Pancreas (tissue), 10 donors: ENCODE results near the gene ZFAND3. TPM values are rescaled to one million over a fixed set of nuclear protein-coding genes. Genes with fewer than 3 reads are reported as not detected.

ENCODE experiments used
- ATAC-seq, 4 donors: fragments of 200-7000 bp; cut with Tn5 transposase; one replicate each; pipeline versions ENCODE4 v1.8.0 to v1.9.1; 2020; ENCODE audit warnings: mild to moderate bottlenecking in 4 of 4, moderate library complexity in 4 of 4
- DNase-seq, 6 donors: peaks; one replicate each; pipeline ENCODE4 v3.0.0-alpha.2; 2020
- FAIRE-seq: peaks from 2 replicates; lab custom pipeline; 2012; peaks lifted over from hg19 to GRCh38; lab: Jason Lieb, UNC
- H3K27ac ChIP-seq, 4 donors: fragments of 200-600 bp; sonication (generic); 1 replicate in 3 of 4; 2 replicates in 1 of 4; pipeline versions ENCODE4 v1.5.0 to v1.8.0; 2020
- H3K27me3 ChIP-seq, 4 donors: fragments of 200-600 bp; one replicate each; pipeline ENCODE4 v1.8.0; 2021
- H3K36me3 ChIP-seq, 3 donors: fragments of 200-600 bp; sonication (generic) in 1 of 3; one replicate each; pipeline versions ENCODE4 v1.5.0 to v1.8.0; 2020 to 2021
- H3K4me1 ChIP-seq, 3 donors: fragments of 200-600 bp; one replicate each; pipeline ENCODE4 v1.8.0; 2021
- H3K4me3 ChIP-seq, 4 donors: fragments of 200-600 bp; sonication (generic) in 2 of 4; one replicate each; pipeline versions ENCODE4 v1.5.0 to v1.8.0; 2020 to 2021
- H3K9me3 ChIP-seq, 4 donors: fragments of 200-600 bp; one replicate each; pipeline ENCODE4 v1.8.0; 2021
- WGBS, 2 donors: extraction: QIAGEN DNeasy Blood & Tissue Kit; methylation state at CpG; one replicate each; pipeline ENCODE4 v1.1.7; 2013; 5-methylcytosine and 5-hydroxymethylcytosine counted together
- intact Hi-C, 3 donors: fragments of 100-400 bp; cut with DNase I; formaldehyde crosslinking; loops; one replicate each; pipeline versions ENCODE4 v1.11.1 to v1.14.2; 2022
- polyA plus RNA-seq, 2 donors: library from polyadenylated mRNA; stranded (reverse); fragments of 200-250 nt; gene quantifications; one replicate each; pipeline ENCODE4 v1.2.3, GENCODE V29; 2013
- total RNA-seq, 6 donors: library from RNA; stranded (reverse); fragmentation: NEBNext Ultra II Directional in 4 of 6; extraction: Animal tissue kit (Norgen Biotek cat#: 25700) in 4 of 6; gene quantifications; one replicate each; pipeline versions ENCODE4 v1.2.1 to v1.2.4, GENCODE V29; 2021 to 2023
- TF ChIP-seq, protein P1 (sequence below), 4 donors: fragments of 200-600 bp; sonication (generic) in 3 of 4; IDR thresholded peaks; one replicate each; pipeline versions ENCODE4 v1.5.0 to v1.8.0; 2021; ENCODE audit warnings: antibody characterized with exemption in 4 of 4
- donor health status: healthy with polysubstance abuse.
- donor health status: DM: no; HTN: no; CAD: no; lungs with moderate emphysema.
- donor health status: DM: no; HTN: no; CAD: no.
- donor health status: control.
- donor health status: control.
- donor health status: Bipolar disorder and iron deficiency.
- donor health status: DM: yes; HTN: yes; CAD: no.
- donor health status: DM: no; HTN: no; CAD: no.
- donor health status: DM: no; HTN: no; CAD: no.
- donor health status: DM: yes; HTN: yes; CAD: no.

Gene ZFAND3
- total and polyA plus RNA-seq, 8 donors, result 13.1 to 49.8 (median 31.8) TPM

DNA sequence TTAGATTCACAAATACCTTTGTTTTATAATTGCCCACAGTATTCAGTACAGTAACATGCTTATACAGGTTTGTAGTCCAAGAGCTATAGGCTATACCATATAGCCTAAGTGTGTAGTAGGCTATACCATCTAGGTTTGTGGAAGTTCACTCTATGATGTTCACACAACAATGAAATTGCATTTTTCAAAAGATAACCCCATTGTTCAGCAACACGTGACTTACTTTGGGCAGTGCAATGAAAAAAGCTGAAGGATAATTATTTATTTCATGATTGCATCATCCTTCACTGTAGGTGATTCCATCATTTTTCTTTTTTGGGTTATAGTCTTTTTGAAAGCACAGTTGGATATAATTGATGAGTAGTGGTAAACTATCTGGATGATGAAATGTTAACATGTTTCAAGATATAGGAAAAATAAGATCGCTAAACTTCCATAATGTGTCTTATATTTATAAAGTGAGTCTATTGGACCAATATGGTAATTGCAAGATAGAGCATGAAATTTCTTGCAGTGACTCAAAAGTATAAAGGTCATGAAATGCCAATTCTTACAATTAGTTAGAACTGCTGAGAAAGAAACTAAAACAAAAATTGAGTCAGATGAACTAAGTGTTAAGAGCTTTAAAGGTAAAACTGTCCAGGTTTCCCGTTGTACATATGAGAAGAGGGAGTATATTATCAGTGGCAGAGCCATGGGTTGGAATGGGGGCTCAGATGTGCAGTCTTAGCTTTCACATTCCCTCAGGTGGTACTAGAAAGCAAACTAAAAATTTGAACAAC is 164.4 kb downstream of the ZFAND3 start:
- DNase-seq (no peak), FAIRE-seq (no peak), ATAC-seq (no peak)
- no peaks in the 10 kb centered on the region for H3K36me3 ChIP-seq
- TF ChIP-seq, protein P1, sequence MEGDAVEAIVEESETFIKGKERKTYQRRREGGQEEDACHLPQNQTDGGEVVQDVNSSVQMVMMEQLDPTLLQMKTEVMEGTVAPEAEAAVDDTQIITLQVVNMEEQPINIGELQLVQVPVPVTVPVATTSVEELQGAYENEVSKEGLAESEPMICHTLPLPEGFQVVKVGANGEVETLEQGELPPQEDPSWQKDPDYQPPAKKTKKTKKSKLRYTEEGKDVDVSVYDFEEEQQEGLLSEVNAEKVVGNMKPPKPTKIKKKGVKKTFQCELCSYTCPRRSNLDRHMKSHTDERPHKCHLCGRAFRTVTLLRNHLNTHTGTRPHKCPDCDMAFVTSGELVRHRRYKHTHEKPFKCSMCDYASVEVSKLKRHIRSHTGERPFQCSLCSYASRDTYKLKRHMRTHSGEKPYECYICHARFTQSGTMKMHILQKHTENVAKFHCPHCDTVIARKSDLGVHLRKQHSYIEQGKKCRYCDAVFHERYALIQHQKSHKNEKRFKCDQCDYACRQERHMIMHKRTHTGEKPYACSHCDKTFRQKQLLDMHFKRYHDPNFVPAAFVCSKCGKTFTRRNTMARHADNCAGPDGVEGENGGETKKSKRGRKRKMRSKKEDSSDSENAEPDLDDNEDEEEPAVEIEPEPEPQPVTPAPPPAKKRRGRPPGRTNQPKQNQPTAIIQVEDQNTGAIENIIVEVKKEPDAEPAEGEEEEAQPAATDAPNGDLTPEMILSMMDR (IDR thresholded peaks at IDR 0.05), result no peak
- no peak overlapping the region for H3K4me3 ChIP-seq
- H3K27me3 ChIP-seq, result no peaks in the 10 kb centered on the region
- H3K4me1 ChIP-seq, result peaks cover 17 to 43% (median 40%) of the 10 kb centered on the region in 3 donors
- no peak overlapping the region for H3K27ac ChIP-seq
- intact Hi-C loops, result no loop called here
- 91 to 92% methylated on average over 3 of the region's 3 CpGs for WGBS, 2 donors
- no peaks in the 10 kb centered on the region for H3K9me3 ChIP-seq

DNA sequence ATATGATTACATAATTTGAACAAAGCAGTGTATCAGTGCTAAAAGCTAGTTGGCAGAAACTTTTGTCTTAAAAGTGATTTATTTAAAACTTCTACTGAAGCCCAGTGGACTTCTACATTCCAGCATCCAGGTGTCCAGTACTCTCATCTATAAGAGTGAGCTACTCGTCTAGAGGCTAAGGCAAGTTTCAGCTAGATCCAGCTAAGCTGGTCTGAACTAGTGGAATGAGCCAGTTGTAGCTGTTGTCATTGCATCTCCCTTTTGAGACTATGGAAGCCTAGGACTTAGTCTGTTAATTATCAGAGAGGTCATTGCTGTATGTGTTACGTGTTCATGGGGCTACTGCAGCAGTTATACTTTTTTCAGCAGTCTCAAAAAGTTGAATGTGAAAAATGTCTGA is 165.1 kb downstream of the ZFAND3 start:
- no peak for ATAC-seq
- H3K27ac ChIP-seq, result no peak overlapping the region
- TF ChIP-seq, protein P1 (IDR thresholded peaks at IDR 0.05), result no peak
- intact Hi-C loops, result no loop called here
- WGBS, 2 donors, result 97 to 98% methylated on average over 2 of the region's 2 CpGs
- no peak for DNase-seq
- H3K27me3 ChIP-seq, result no peaks in the 10 kb centered on the region
- no peaks in the 10 kb centered on the region for H3K9me3 ChIP-seq
- peaks cover 17 to 43% (median 35%) of the 10 kb centered on the region in 3 donors for H3K4me1 ChIP-seq
- no peak overlapping the region for H3K4me3 ChIP-seq
- no peaks in the 10 kb centered on the region for H3K36me3 ChIP-seq
- FAIRE-seq, result no peak

DNA sequence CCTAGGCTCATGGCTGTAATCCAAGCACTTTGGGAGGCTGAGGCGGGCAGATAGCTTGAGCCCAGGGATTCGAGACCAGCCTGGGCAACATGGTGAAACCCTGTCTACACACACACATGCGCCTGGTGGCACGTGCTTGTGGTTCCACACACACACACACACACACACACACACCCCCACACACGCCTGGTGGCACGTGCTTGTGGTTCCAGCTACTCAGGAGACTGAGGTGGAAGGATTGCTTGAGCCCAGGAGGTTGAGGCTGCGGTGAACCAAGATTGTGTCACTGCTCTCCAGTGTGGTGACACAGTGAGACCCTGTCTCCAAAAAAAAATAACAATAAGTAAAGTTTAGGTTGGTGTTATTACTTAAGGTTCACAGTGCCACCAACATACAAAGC is 165.8 kb downstream of the ZFAND3 start:
- H3K36me3 ChIP-seq, result no peaks in the 10 kb centered on the region
- FAIRE-seq, result no peak
- no peak overlapping the region for H3K27ac ChIP-seq
- H3K4me1 ChIP-seq, result peaks cover 14 to 37% (median 28%) of the 10 kb centered on the region in 3 donors
- 90 to 91% methylated on average over 7 of the region's 7 CpGs for WGBS, 2 donors
- DNase-seq, result no peak
- TF ChIP-seq, protein P1 (IDR thresholded peaks at IDR 0.05), result no peak
- intact Hi-C loops, result no loop called here
- H3K9me3 ChIP-seq, result no peaks in the 10 kb centered on the region
- ATAC-seq, result no peak
- no peaks in the 10 kb centered on the region for H3K27me3 ChIP-seq
- no peak overlapping the region for H3K4me3 ChIP-seq

DNA sequence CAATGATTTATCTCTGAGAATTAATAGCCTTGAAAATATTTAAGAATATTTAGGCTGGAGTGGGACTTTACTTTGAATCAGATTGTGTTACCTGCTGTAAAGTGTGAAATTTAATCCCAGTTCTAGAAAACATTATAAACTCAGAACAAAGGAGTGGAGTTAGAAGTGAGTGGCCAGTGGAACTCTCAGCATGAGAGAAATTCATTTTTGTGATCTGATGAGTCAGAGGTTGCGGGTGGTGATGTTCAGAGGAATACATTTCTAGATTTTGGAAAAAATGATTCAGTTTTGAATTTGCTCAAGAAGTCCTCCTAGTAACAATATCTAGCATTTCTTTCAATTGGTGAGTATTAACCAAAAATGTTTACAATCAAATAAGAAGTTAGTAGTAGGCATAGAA is 167.5 kb downstream of the ZFAND3 start:
- no peaks in the 10 kb centered on the region for H3K27me3 ChIP-seq
- no peak for DNase-seq
- no peak overlapping the region for H3K27ac ChIP-seq
- ATAC-seq, result peak in 1 of 4 donors; percentile 8
- TF ChIP-seq, protein P1 (IDR thresholded peaks at IDR 0.05), result no peak
- no peak for FAIRE-seq
- intact Hi-C loops, result no loop called here
- H3K36me3 ChIP-seq, result no peaks in the 10 kb centered on the region
- no peak overlapping the region for H3K4me3 ChIP-seq
- peaks cover 14 to 24% (median 21%) of the 10 kb centered on the region in 3 donors for H3K4me1 ChIP-seq
- H3K9me3 ChIP-seq, result no peaks in the 10 kb centered on the region
- 94% methylated on average over 1 of the region's 1 CpG for WGBS, 2 donors

DNA sequence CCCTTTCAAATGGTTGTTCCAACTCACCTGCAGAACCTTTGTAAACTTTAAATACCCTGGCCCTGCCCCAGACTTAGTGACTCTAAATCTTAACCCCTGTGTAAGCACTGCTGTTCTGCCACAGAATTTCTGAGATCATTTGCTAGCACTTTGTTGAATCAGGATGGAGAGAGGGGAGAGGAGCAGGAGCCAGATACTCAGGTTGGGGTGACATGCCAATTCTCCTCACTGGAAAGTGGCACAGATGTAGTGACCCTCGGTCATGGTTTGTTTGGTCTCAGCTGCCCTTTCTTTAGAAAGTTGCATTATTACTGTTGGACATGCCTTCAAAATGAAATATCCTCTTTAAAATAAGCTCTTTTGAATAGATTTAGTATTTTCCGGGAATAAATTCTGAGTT is 168.0 kb downstream of the ZFAND3 start:
- WGBS, 2 donors, result 68 to 75% methylated on average over 2 of the region's 2 CpGs
- peaks cover 14 to 24% (median 21%) of the 10 kb centered on the region in 3 donors for H3K4me1 ChIP-seq
- FAIRE-seq (no peak), ATAC-seq (no peak), DNase-seq (no peak)
- TF ChIP-seq, protein P1 (IDR thresholded peaks at IDR 0.05), result no peak
- intact Hi-C loops, result no loop called here
- H3K4me3 ChIP-seq, result no peak overlapping the region
- no peak overlapping the region for H3K27ac ChIP-seq
- H3K9me3 ChIP-seq, result no peaks in the 10 kb centered on the region
- no peaks in the 10 kb centered on the region for H3K36me3 ChIP-seq
- no peaks in the 10 kb centered on the region for H3K27me3 ChIP-seq
